ENCODE data around the gene RELL2. TPM values are rescaled to one million over a fixed set of nuclear protein-coding genes. Genes with fewer than 3 reads are reported as not detected.

RELL2 gene
- total RNA-seq, 1 experiment from 2014 or later = 2.1 TPM

DNA sequence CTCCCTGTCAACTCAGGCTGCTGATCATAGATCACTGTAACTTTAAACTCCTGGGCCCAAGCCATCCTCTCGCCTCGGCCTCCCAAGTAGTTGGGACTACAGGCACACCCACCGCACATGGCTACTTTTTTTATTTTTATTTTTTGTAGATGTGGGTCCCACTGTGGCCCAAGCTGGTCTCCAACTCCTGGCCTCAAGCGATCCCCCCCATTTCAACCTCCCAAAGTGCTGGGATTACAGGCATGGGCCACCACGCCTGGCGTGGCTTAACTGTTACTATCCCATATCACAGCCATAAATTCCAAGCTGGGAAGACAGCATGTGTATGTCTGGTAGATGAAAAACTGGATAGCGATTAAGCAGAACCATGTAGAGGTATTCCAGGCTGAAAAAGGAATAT lies 1.2 kb upstream of the RELL2 start:
- DNase-seq = no peak
- Histone ChIP-seq H3K4me1 (no peaks in the 10 kb centered on the region), H3K36me3 (peaks cover 6% of the 10 kb centered on the region), H3K9me3 (replicated peaks) (no peaks in the 10 kb centered on the region), H3K4me3 (peak overlapping the region; percentile 76), H3K27ac (no peak overlapping the region), H3K27me3 (no peaks in the 10 kb centered on the region; the same call in 1 of the 2 replicates)

DNA sequence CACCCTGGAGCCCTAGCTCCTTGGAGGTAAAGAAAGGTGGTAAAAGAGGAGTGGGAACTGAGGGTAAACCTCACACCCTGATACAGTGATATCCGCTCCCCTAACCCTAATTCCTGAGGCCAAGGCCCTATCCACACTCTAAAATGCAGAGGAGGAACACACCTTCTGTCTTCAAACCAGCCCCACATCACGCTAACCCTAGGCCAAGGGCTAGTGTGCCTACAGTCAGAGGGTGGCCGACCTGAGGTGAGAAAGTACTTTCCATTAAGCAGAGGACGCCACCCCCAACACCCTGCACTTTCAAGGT lies 738 bp upstream of the RELL2 start:
- Histone ChIP-seq H3K9me3 (replicated peaks) (no peaks in the 10 kb centered on the region), H3K4me3 (peak overlapping the region; percentile 76), H3K27ac (no peak overlapping the region), H3K36me3 (peaks cover 6% of the 10 kb centered on the region), H3K27me3 (no peaks in the 10 kb centered on the region; the same call in 1 of the 2 replicates), H3K4me1 (no peaks in the 10 kb centered on the region)
- no peak for DNase-seq

GRCh38 chr5:141637123-141637766 lies 448 bp downstream of the RELL2 start:
- no peaks in the 10 kb centered on the region for H3K9me3 ChIP-seq (replicated peaks)
- H3K27ac ChIP-seq = no peak overlapping the region
- H3K36me3 ChIP-seq = no peaks in the 10 kb centered on the region; the same call in none of the 2 replicates
- H3K4me3 ChIP-seq = peak overlapping the region; percentile 76
- H3K4me1 ChIP-seq = no peaks in the 10 kb centered on the region
- peak in 1 of 2 experiments; percentile 27 for DNase-seq
- H3K27me3 ChIP-seq = no peaks in the 10 kb centered on the region; the same call in 1 of the 2 replicates

DNA sequence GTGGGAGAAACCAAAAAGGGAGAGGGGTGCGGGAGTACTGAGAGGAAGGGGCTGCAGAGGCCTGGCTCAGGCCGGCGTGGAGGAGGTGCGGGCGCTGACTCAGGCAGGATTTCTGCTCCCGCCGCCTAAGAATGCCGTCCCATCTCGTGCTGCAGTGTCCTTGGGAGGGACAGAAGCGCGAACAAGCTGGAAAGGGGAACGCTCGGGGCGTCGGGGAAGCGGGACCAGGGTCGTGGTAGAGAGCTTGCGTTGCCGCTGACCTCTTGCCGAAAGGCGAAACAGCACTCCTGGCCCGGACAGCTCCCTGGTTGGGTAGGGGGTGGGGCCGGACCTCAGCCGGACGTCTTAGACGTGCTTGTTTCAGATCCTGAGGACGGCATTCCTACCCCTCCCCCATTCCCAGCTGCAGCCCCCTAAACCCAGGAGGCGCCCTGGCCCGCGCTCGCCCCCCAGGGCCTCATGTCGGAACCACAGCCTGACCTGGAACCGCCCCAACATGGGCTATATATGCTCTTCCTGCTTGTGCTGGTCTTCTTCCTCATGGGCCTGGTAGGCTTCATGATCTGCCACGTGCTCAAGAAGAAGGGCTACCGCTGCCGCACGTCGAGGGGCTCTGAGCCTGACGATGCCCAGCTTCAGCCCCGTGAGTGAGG lies 1.1 kb downstream of the RELL2 start:
- Histone ChIP-seq H3K27ac (no peak overlapping the region), H3K27me3 (no peaks in the 10 kb centered on the region; the same call in 1 of the 2 replicates)

DNA sequence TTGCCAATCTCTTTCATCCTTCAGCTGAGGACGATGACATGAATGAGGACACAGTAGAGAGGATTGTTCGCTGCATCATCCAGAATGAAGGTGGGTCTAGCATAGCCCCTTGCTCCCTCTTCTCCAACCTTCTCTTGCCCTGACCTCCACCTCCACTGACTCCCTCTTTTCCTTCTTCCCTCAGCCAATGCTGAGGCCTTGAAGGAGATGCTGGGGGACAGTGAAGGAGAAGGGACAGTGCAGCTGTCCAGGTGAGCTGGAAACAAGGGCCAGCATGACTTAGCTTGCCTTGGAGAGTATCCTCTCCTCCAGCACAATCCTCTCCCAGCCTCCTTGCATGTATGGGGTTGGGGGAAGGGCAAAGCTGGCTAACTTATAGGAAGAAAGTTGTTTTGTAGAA lies 2.0 kb downstream of the RELL2 start:
- H3K36me3 ChIP-seq = no peaks in the 10 kb centered on the region
- H3K27me3 ChIP-seq = no peaks in the 10 kb centered on the region; the same call in 1 of the 2 replicates
- no peak overlapping the region for H3K27ac ChIP-seq
- H3K4me3 ChIP-seq = no peak overlapping the region
- H3K9me3 ChIP-seq (replicated peaks) = no peaks in the 10 kb centered on the region
- no peaks in the 10 kb centered on the region for H3K4me1 ChIP-seq
- DNase-seq = no peak

More for the DNA sequence above, 1.1 kb downstream of the RELL2 start:
- peak; percentile 25 to 50 for DNase-seq
- peak overlapping the region; percentile 76 for H3K4me3 ChIP-seq
- no peaks in the 10 kb centered on the region for H3K9me3 ChIP-seq (replicated peaks)
- no peaks in the 10 kb centered on the region; the same call in 1 of the 2 replicates for H3K36me3 ChIP-seq
- H3K4me1 ChIP-seq = no peaks in the 10 kb centered on the region

DNA sequence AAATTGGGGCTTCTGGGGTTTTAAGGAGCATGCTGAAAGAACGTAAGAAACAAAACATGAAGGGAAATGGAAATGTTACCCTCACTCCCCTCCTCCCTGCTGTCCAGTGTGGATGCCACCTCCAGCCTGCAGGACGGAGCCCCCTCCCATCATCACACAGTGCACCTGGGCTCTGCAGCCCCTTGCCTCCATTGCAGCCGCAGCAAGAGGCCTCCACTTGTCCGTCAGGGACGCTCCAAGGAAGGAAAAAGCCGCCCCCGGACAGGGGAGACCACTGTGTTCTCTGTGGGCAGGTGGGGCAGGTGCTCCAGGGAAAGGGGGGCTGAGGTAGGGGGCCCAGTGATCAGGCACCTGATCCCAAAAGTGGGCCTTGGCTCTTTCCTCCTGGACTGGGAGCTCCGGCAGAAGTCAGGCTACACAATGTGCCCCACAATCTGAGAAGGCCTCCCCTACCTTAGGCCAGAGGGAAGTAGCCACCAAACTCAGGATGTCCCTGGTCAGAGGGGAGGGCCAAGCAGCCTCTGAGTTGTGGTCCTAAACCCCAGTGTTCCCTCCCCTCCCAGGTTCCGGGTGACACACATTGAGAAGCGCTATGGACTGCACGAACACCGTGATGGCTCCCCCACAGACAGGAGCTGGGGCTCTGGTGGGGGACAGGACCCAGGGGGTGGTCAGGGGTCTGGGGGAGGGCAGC lies 2.7 kb downstream of the RELL2 start:
- no peak for DNase-seq
- H3K36me3 ChIP-seq = no peaks in the 10 kb centered on the region
- H3K9me3 ChIP-seq (replicated peaks) = no peaks in the 10 kb centered on the region
- no peaks in the 10 kb centered on the region for H3K4me1 ChIP-seq
- no peak overlapping the region for H3K27ac ChIP-seq
- H3K27me3 ChIP-seq = no peaks in the 10 kb centered on the region; the same call in 1 of the 2 replicates
- H3K4me3 ChIP-seq = no peak overlapping the region

GRCh38 chr5:141640051-141640415 lies 3.2 kb downstream of the RELL2 start:
- DNase-seq = no peak
- no peaks in the 10 kb centered on the region; the same call in 1 of the 2 replicates for H3K27me3 ChIP-seq
- no peaks in the 10 kb centered on the region for H3K4me1 ChIP-seq
- no peak overlapping the region for H3K27ac ChIP-seq
- H3K4me3 ChIP-seq = no peak overlapping the region
- no peaks in the 10 kb centered on the region for H3K9me3 ChIP-seq (replicated peaks)
- no peaks in the 10 kb centered on the region for H3K36me3 ChIP-seq

DNA sequence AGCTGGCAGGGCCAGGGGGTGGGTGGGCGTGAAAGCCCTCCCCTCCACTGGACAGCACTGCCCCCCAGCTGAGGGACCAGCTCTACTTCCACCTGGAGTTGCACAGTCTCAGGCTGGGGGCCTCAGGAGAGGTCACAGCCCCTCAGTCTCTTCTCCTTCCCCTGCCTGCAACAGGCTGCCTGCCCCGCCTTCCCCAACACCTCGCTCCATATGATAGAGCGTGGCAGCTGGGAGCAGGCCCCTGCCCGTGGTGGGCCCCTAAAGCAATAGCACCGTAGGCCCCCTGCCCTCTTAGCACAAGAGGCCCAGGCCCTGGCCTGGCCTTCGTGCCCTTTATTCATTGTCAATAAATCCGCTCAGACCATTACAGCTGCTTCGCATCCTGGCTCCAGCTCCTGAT lies 3.9 kb downstream of the RELL2 start:
- Histone ChIP-seq H3K27me3 (no peaks in the 10 kb centered on the region; the same call in 1 of the 2 replicates), H3K4me3 (no peak overlapping the region), H3K4me1 (no peaks in the 10 kb centered on the region), H3K27ac (no peak overlapping the region), H3K36me3 (no peaks in the 10 kb centered on the region), H3K9me3 (replicated peaks) (no peaks in the 10 kb centered on the region)
- no peak for DNase-seq

DNA sequence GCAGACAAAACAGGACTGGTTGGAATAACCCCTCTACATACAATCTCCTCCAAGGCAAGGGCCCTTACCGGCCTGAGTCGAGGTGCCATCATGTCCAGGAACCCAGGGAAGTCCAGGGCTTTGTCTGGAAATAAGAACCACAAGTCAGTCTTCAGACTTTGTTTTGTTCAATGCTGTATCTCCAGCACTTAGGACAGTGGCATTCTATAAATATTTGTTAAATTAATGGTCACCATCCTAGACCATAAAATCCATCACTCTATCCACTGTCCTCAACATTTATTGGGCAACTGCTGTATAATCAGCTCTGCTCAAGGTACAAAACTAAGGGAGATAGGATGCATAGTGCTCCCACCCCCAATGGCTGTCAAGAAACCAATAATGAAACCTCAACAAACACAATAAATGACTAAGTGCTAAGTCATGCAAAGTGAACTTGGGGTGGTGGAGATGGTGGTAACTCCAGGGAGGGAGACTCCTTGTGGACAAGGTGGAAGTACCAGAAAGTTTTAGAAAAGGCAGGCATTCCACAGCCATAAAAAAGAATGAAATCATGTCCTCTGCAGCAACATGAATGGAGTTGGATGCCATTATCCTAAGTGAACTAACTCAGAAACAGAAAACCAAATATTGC lies 5.0 kb downstream of the RELL2 start:
- no peaks in the 10 kb centered on the region; the same call in 1 of the 2 replicates for H3K27me3 ChIP-seq
- no peak for DNase-seq
- H3K9me3 ChIP-seq (replicated peaks) = no peaks in the 10 kb centered on the region
- no peak overlapping the region for H3K4me3 ChIP-seq
- H3K27ac ChIP-seq = no peak overlapping the region
- H3K36me3 ChIP-seq = no peaks in the 10 kb centered on the region
- no peaks in the 10 kb centered on the region for H3K4me1 ChIP-seq

DNA sequence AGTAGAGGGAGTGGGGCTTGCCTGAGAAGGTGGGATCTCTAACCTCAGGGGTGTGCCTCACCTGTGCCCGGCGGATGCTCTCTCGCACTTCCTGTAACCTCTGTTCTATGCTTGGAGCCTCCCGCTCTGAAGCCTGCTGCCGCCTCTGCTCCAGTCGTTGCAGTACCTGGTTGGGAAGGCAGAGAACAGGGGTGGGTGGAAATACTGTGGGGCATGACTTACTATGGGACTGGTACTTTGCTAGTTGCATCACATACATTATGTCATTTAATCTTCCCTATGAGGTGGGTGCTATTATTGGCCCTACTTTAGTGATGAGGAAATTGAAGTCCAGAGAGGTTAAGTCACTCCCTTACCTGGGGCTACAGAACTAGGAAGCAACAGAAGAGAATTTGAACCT lies 9.2 kb downstream of the RELL2 start:
- DNase-seq = no peak
- no peaks in the 10 kb centered on the region for H3K4me1 ChIP-seq
- no peaks in the 10 kb centered on the region for H3K27me3 ChIP-seq
- H3K27ac ChIP-seq = no peak overlapping the region
- no peak overlapping the region for H3K4me3 ChIP-seq
- no peaks in the 10 kb centered on the region for H3K36me3 ChIP-seq
- no peaks in the 10 kb centered on the region for H3K9me3 ChIP-seq (replicated peaks)

DNA sequence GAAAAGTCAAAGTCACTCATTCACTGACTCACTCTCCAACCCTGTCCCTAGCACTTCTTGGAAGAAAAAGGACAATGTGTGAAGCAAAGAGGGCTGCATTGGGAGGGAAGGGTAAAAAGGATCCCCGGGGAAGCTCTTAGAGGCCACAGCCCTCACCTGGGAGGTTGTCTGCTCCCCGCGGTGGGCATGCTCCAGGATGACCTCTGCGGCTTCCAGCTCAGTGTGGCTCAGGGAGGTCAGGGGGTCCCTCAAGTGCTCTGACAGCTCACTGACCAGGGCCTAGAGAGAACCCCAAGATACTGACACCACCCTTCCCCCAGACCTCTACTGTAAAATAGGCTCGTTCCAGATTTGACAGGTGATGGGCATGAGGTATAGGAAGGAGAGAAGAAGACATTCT lies 10.4 kb downstream of the RELL2 start:
- no peaks in the 10 kb centered on the region for H3K9me3 ChIP-seq (replicated peaks)
- no peak for DNase-seq
- H3K27me3 ChIP-seq = no peaks in the 10 kb centered on the region
- H3K36me3 ChIP-seq = no peaks in the 10 kb centered on the region
- H3K4me1 ChIP-seq = no peaks in the 10 kb centered on the region
- no peak overlapping the region for H3K27ac ChIP-seq
- H3K4me3 ChIP-seq = no peak overlapping the region

DNA sequence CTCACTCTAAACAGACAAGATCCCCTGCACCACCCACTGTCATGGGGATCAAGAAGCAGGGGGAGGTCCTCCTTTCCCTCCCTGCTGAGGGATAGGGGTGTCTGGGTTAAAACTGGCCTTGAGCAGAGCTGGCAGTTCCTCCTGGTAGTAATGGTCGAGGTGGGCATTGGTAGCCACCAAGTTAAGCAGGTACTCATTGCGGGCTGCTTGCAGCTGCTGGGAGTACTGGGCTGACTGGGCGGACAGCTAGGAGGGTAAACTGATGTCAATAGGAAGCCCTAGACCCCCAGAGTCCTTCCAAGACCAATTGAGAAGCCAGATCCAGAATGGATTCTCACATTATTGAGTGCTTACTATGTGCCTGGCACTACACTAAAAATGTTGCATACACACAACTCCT lies 11.1 kb downstream of the RELL2 start:
- H3K9me3 ChIP-seq (replicated peaks) = no peaks in the 10 kb centered on the region
- H3K4me1 ChIP-seq = no peaks in the 10 kb centered on the region
- H3K36me3 ChIP-seq = no peaks in the 10 kb centered on the region
- H3K27ac ChIP-seq = no peak overlapping the region
- no peaks in the 10 kb centered on the region for H3K27me3 ChIP-seq
- no peak for DNase-seq
- no peak overlapping the region for H3K4me3 ChIP-seq

GRCh38 chr5:141649056-141649688 lies 12.4 kb downstream of the RELL2 start:
- no peaks in the 10 kb centered on the region for H3K36me3 ChIP-seq
- no peaks in the 10 kb centered on the region for H3K27me3 ChIP-seq
- no peak overlapping the region for H3K4me3 ChIP-seq
- H3K27ac ChIP-seq = no peak overlapping the region
- H3K9me3 ChIP-seq (replicated peaks) = no peaks in the 10 kb centered on the region
- no peak for DNase-seq
- H3K4me1 ChIP-seq = no peaks in the 10 kb centered on the region

GRCh38 chr5:141649972-141650371 lies 13.2 kb downstream of the RELL2 start:
- no peaks in the 10 kb centered on the region for H3K4me1 ChIP-seq
- no peaks in the 10 kb centered on the region for H3K36me3 ChIP-seq
- no peaks in the 10 kb centered on the region for H3K9me3 ChIP-seq (replicated peaks)
- DNase-seq = no peak
- H3K27me3 ChIP-seq = no peaks in the 10 kb centered on the region
- no peak overlapping the region for H3K27ac ChIP-seq
- no peak overlapping the region for H3K4me3 ChIP-seq

All from SJCRH30 (cell line).